ENCODE results near the gene CXCL13. TPM values are rescaled to one million over a fixed set of nuclear protein-coding genes. Genes with fewer than 3 reads are reported as not detected.

CXCL13 gene
- total RNA-seq, 2 donors from 2014 or later = not detected

DNA sequence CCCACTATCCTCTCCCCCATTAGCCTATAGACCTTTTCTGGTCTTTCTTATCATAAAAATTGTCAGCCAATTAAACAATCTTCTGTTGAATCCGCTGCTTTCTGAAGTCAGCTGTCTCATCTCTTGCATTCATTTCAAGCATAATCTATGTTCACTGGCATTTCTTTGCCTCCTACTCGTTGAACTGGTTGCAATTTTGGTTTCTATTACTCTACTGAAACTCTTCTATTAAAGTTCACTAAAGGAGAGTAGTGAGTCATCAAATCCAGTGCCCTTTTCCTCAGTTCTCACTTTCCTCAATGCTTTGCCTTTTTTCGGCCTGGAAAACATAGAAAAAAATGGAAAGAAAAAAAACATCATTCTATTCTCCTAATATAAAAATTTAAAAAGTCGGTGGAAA, 23.9 kb upstream of the CXCL13 start:
- Histone ChIP-seq H3K36me3 (replicated peaks in 1 of 2; ENCODE audit: insufficient read depth in 1 of 2, low read depth in 2 of 2) (no peaks in the 10 kb centered on the region), H3K4me1 (peaks cover 4% of the 10 kb centered on the region), H3K9me3 (no peaks in the 10 kb centered on the region), H3K27me3 (no peaks in the 10 kb centered on the region), H3K4me3 (no peak overlapping the region), H3K27ac (no peak overlapping the region)
- DNase-seq (no peak), ATAC-seq (no peak)
- WGBS, 2 donors = 61 to 75% methylated on average over 4 of the region's 4 CpGs
- no peak for TF ChIP-seq POLR2A (IDR thresholded peaks at IDR 0.05)
- TF ChIP-seq, protein P1, sequence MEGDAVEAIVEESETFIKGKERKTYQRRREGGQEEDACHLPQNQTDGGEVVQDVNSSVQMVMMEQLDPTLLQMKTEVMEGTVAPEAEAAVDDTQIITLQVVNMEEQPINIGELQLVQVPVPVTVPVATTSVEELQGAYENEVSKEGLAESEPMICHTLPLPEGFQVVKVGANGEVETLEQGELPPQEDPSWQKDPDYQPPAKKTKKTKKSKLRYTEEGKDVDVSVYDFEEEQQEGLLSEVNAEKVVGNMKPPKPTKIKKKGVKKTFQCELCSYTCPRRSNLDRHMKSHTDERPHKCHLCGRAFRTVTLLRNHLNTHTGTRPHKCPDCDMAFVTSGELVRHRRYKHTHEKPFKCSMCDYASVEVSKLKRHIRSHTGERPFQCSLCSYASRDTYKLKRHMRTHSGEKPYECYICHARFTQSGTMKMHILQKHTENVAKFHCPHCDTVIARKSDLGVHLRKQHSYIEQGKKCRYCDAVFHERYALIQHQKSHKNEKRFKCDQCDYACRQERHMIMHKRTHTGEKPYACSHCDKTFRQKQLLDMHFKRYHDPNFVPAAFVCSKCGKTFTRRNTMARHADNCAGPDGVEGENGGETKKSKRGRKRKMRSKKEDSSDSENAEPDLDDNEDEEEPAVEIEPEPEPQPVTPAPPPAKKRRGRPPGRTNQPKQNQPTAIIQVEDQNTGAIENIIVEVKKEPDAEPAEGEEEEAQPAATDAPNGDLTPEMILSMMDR (IDR thresholded peaks at IDR 0.05) = no peak
- intact Hi-C loops (cut with DNase I) = no loop called here

DNA sequence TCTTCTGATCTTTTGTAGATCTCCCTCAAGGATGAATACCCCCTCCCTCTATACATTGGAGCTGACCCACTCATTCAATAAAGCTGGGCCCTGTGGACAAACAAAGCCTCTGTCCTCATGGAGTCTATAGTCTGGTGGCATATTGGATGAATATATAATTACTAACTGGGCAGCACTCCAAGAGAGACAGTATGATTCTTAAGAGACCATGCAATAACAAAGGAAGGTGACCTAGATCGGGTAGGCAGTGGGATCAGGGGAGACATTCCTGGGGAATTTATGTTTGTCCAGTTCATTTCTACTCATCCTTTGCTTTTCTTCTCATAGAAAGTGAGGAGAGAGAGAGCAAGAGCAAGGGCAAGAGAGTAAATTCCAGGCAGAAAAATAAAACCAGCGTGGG, 23.5 kb upstream of the CXCL13 start:
- DNase-seq (no peak), ATAC-seq (no peak)
- no peak for TF ChIP-seq POLR2A (IDR thresholded peaks at IDR 0.05)
- TF ChIP-seq, protein P1 (IDR thresholded peaks at IDR 0.05) = no peak
- H3K4me3 ChIP-seq = no peak overlapping the region
- no peaks in the 10 kb centered on the region for H3K36me3 ChIP-seq (replicated peaks in 1 of 2; ENCODE audit: insufficient read depth in 1 of 2, low read depth in 2 of 2)
- intact Hi-C loops (cut with DNase I) = no loop called here
- H3K9me3 ChIP-seq = no peaks in the 10 kb centered on the region
- WGBS, 2 donors = 81 to 88% methylated on average over 2 of the region's 2 CpGs
- peaks cover 4% of the 10 kb centered on the region for H3K4me1 ChIP-seq
- no peaks in the 10 kb centered on the region for H3K27me3 ChIP-seq
- no peak overlapping the region for H3K27ac ChIP-seq

DNA sequence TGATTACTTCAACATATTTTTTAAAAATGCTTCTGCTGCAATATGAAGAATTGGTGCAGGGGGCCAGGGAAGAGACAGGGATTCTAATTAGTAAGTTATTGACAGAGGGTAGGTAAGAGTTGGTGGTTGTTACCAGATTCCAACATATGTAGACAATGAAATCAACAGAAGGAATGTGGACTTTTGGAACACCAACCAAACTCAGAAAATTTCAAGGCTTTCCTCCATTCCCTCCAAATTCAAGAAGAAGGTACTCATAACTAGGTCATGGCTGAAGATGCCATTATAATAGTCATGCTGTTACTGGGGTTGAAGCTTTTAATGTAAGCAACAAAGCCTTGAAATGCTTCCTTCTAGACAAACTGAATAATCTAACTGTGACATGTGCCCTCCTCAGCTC, 22.9 kb upstream of the CXCL13 start:
- intact Hi-C loops (cut with DNase I) = no loop called here
- TF ChIP-seq POLR2A (IDR thresholded peaks at IDR 0.05) = no peak
- TF ChIP-seq, protein P1 (IDR thresholded peaks at IDR 0.05) = no peak
- DNase-seq = no peak
- Histone ChIP-seq H3K27me3 (no peaks in the 10 kb centered on the region), H3K4me3 (no peak overlapping the region), H3K27ac (no peak overlapping the region), H3K4me1 (peaks cover 4% of the 10 kb centered on the region), H3K36me3 (replicated peaks in 1 of 2; ENCODE audit: insufficient read depth in 1 of 2, low read depth in 2 of 2) (no peaks in the 10 kb centered on the region), H3K9me3 (no peaks in the 10 kb centered on the region)
- ATAC-seq = no peak

DNA sequence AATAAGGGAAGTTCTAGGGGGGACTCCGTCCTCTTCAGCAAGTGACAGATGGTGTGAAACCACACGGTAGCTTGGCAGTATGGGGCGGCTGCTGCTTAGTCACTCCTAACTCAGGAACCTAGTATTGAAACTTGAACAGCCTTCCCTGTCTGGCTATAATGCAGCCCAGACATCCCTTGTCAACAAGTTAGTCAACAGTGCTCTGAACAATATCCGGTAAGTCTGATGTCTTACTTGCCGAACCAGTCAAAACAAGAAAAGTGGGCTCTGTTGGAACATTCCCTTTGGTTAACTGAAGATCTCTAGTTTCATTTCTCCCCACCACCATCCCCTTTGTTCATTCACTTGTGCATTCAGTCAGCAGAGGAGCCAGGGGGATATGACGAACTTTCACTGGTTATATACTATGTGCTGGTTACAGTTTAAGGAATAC, 18.7 kb upstream of the CXCL13 start:
- Histone ChIP-seq H3K4me1 (no peaks in the 10 kb centered on the region), H3K36me3 (replicated peaks in 1 of 2; ENCODE audit: insufficient read depth in 1 of 2, low read depth in 2 of 2) (no peaks in the 10 kb centered on the region), H3K27me3 (no peaks in the 10 kb centered on the region), H3K27ac (no peak overlapping the region), H3K4me3 (no peak overlapping the region), H3K9me3 (no peaks in the 10 kb centered on the region)
- TF ChIP-seq, protein P1 (IDR thresholded peaks at IDR 0.05) = no peak
- no peak for TF ChIP-seq POLR2A (IDR thresholded peaks at IDR 0.05)
- no peak for ATAC-seq
- no peak for DNase-seq
- intact Hi-C loops (cut with DNase I) = no loop called here
- 79 to 83% methylated on average over 6 of the region's 6 CpGs for WGBS, 2 donors

DNA sequence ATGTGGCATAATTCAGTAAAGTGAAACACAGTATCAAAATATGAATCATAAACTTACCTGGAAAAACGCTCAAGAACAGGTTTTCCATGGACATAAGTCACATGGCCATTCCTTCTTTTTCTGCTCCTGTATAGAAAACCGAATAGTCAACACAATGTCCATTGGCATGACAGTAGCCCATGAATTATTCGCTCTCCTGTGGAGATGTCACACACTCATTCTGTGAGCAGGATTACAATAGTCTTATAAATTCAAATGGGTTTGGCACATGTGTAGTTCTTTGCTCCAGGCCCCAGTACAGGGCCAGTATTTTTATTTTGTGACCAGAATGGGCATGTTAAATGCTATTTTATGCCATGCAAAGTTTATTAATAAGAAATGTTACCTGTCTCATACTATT, 15.1 kb upstream of the CXCL13 start:
- Histone ChIP-seq H3K27me3 (no peaks in the 10 kb centered on the region), H3K4me1 (no peaks in the 10 kb centered on the region), H3K4me3 (no peak overlapping the region), H3K36me3 (replicated peaks in 1 of 2; ENCODE audit: insufficient read depth in 1 of 2, low read depth in 2 of 2) (no peaks in the 10 kb centered on the region), H3K9me3 (no peaks in the 10 kb centered on the region), H3K27ac (no peak overlapping the region)
- intact Hi-C loops (cut with DNase I) = no loop called here
- ATAC-seq (no peak), DNase-seq (no peak)
- WGBS, 2 donors = 69 to 80% methylated on average over 3 of the region's 3 CpGs
- TF ChIP-seq, protein P1 (IDR thresholded peaks at IDR 0.05) = no peak
- no peak for TF ChIP-seq POLR2A (IDR thresholded peaks at IDR 0.05)

Measured in body of pancreas (tissue), 4 donors.